Measurements from ENCODE around the gene SLC16A5.

The SLC16A5 gene

DNA sequence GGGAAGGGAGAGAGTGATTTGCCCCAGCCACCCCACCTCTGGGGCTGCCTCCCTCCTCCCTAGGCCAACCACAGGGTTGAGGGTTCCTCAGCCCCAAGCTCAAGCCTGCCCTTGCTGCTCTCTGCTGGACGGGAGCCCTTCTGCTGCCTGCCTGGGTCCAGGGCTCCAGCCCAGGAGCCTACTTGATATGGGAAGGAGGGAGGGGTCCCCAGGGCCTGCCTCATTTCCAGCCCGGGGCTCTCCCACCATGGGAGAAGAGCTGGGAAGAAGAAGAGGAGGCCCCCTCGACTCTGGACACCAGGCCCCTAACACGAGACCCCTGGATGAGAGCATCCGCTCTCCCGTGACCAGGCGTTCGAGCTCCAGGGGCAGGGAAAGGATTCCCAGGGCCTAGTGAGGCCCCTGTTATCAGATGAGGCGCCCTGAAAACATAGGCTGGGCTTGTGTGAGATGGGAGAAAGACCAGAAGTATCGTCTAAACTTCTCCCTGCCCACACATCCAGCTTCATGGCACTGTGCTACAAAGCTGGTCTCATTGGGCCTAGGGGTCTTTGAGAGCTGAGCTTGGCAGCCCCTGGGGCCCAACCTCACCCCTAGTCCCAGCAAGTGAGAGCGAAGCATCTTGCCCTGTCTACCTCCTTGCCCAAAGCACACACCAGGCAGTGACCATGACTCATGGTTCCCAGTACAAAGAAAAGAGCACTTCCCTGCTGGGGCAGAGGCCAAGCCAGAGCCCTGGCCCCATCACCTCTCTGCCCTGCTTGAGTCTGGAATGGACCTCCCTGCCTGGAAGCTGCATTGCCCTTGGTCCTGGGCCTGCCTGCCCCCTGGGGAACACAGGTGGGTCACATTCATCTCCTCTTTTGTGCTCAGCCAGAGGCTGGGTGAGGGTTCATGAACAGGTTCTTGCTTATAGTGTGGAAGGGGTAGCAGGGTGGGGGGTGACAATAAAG lies 987 bp downstream of the SLC16A5 start:
- peak; percentile 38 for DNase-seq

DNA sequence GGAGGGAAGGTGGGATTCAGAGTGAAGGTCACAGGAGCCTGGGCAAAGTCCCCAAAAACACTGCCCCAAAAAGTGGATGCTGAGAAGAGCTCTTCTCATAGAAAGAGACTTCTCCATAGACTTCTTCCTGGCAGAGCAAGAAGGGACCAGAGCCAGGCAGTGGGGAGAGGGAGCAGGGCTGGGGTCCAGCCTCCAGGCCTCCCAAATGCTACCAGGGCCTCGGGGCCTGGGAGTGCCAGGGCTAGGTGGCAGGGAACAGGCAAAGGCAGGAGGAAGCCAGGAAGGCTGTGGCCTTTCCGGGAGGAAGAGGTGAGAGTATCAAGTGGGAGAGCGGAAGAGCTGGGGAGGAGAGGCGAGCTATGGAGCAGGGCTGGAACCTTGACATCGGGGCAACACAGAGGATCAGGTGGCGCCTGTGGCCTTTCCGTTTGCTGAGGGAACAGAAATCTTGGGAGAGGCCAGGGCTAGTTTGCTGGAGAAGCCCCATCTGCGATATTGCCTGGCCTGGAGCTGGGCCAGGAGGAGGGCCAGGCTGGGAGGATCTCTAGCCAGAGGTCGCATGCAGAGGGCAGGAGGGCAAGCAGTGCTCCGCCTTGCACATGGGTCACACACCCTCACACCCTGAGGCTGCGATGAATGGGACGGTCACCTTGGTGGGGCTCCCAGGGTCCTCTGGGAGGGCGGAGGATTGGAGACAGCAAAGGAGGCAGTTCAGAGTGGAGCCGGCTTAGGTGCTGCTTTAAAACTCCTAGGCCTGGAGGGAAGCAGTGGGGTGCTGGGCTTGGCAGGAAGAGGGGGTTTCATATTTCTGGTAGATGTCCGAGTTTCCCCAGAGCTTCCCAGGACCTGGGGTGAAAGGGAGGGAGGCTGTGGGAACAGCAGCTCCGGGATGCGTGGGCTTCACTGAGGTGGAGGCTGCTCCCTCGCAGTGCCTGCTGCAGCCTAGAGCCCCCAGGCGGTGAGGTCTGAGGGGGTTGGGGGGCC lies 3.4 kb downstream of the SLC16A5 start:
- no peak for DNase-seq

DNA sequence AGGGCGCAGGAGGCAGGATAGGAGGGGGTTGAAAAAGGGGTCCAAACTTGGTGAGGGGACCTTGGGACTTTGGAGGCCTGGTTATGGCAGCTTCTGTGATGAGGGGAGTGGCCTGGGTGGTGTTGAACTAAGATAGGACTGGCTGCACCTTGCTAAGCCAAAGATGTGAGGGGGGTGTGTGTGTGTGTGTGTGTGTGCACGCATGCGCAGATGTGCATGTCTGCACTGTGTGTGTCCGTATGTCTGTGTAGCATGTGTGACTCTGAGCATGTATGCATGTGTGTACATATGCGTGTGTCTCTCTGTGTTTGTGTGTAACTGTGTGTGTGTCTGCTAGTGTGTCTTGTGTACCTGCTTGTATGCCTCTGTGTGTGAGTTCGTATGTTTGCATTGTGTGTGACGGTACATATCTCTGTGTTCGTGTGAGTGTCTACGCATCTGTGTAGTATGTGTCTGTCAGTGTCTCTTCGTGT lies 4.1 kb downstream of the SLC16A5 start:
- no peak for DNase-seq

DNA sequence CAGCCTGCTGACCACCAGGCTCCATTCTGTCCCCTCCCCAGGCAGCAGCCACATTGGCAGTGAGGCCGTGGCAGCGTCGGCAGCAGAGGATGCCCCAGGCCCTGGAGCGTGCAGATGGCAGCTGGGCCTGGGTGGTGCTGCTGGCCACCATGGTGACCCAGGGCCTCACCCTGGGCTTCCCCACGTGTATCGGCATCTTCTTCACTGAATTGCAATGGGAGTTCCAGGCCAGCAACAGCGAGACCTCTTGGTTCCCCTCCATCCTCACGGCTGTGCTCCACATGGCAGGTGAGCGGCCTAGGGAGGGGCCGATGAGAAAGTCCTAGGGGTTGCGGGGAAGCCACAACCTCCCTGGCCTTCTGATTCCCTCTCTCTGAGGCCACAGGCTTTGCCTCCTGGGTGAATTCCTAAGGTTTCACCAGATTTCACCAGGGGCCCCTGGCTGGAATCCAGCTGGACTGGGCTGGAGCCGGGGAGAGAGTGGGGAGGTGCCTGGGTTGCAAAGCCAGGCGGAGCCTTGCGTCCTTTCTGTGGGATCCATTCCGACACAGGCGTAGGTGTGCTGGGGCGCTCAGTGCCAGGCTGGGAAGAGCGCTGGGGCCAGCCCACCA lies 5.9 kb downstream of the SLC16A5 start:
- no peak for DNase-seq

DNA sequence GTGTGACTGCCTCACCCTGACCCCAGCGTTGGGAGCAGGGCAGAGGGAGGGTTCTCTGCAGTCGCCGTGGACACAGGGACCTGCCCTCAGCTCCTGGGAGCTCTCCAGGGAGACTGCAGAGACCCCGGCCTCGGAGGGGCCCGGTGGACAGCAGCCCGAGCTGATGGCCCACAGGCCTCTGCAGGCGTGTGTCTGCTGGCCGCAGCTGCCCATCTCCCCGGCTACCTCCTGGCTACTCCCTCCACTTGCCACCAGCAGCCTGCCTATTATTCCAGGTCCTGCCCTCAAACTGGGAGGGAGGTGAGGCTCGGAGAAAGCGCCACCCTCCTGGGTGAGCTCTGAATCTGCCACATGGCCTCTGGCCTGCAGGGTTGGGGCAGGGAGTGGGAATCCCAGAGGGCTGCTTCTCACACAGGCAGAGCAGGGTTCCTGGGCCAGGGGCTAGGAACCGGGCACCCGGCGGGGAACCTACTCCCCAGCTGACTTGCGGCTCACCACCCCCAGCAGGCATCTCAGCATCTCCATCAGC lies 7.2 kb downstream of the SLC16A5 start:
- DNase-seq, result no peak

DNA sequence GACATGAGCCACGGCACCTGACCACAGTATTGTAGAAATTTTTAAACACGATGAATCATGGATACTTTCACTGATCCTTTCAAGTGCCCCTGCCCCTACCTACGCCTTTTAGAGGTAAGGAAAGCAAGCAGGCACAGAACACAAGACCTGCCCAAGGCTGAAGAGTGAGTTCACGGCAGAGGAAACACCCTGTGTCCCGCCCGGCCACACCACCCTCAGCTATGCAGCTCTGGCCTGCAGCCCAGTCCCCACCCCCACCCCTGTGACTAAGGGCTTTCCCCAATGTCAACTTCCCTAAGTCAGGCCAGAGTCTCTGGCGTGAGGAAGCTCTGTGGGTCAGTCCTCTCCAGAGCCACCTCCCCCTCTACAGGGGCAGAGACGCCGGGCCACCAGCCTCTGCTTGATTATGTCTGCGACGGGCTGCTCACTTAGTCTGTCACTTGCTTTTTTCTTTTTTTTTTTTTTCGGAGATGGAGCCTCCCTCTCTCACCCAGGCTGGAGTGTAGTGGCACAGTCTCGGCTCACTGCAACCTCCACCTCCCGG lies 8.4 kb downstream of the SLC16A5 start:
- DNase-seq, result peak; percentile 89

DNA sequence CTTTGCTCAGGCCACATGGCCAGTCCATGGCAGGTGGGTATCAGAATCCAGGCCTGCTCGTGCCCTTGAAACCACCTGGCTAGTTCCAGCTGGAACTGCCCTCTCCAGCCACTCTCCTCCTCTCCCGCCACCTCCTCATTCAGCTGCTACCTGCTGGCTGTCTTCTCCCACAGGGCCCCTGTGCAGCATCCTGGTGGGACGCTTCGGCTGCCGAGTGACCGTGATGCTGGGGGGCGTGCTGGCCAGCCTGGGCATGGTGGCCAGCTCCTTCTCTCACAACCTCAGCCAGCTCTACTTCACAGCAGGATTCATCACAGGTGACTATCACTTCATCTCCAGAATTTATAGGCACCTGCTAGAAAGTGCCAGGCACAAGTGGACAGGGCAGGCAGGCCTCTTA lies 10.1 kb downstream of the SLC16A5 start:
- no peak for DNase-seq

DNA sequence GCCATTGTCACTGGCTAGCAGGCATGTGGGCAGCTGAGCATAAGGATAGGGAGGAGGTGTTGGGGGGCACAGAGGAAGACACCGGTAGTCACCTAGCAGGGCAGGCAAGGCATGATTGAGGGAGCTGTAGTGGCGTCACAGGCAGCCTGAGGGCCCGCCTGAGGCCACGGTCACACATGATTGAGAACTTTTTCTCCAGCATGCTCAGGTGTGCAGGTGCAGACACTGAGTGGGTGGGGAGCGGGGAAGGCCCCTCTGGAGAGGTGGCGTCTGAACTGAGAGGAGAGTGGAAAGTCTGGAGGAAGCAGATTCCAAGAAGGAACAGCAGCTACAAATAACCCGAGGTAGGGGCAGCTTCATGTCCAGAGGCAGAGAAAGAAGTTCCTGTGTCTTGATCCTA lies 11.1 kb downstream of the SLC16A5 start:
- no peak for DNase-seq

DNA sequence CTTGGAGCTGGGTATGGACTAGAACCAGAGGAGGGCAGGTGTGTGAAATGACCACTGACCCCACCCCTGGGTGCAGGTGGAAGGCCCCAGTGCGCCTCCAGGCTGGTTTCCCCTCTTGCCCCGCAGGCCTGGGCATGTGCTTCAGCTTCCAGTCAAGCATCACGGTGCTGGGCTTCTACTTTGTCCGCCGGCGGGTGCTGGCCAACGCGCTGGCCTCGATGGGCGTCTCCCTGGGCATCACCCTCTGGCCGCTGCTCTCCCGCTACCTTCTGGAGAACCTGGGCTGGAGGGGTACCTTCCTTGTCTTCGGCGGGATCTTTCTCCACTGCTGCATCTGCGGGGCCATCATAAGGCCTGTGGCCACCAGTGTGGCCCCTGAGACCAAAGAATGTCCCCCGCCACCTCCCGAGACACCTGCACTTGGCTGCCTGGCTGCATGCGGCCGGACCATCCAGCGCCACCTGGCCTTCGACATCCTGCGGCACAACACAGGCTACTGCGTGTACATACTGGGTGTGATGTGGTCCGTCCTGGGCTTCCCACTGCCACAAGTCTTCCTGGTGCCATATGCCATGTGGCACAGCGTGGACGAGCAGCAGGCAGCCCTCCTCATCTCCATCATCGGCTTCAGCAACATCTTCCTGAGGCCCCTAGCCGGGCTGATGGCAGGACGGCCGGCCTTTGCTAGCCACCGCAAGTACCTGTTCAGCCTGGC lies 12.3 kb downstream of the SLC16A5 start:
- DNase-seq, result no peak

DNA sequence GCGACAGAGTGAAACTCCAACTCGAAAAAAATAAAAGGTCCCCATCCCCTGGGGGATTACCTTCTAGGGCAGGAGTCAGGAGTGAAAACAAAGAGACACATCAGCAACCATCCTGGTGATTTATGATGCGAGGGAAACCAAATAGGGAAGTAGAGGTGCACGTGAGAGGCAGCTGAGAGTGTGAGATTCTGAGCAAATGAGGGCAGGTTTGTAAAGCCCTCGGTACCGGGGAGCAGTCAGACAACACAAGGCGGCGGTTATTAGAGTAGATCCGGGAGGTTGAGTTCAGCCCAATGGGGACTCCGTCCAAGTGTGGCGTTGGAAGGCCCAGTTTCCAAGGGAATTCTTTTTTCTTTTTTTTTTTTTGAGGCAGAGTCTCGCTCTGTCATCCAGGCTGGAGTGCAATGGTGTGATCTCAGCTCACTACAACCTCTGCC lies 14.6 kb downstream of the SLC16A5 start:
- peak; percentile 71 for DNase-seq

DNA sequence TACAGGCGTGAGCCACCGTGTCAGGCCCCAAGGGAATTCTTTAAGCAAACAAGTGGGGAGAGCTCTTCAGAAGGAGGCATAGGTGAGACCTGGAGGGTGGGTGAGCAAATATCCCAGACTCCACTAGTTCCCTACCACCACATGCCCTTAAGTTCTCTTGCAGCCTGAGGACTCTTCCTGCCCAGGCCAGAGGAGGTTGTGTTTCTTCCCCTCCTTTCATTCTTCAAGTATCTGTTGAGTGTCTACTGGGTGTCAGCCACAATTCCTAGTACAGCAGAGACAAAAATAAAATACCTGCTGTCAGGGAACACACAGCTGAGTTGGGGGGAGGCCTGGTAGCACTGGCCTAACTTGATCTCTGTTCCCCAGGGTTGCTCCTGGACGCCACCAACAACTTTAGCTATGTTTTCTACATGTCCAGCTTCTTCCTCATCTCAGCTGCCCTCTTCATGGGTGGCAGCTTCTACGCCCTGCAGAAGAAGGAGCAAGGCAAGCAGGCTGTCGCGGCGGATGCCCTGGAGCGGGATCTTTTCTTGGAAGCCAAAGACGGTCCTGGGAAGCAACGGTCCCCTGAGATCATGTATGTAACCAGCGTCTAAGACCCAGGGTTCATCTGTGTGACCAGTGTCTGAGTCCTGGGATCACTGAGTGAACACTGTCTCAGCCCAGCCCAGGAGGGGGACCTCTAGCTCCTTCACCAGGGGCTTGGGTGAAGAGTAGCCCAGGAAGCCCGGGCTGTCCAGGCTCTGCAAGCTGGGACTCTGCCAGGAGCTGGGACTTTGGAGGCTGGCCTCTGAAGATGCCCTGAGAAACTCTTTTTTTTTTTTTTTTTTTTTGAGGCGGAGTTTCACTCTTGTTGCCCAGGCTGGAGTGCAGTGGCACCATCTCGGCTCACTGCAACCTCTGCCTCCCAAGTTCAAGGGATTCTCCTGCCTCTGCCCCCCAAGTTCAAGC lies 16.1 kb downstream of the SLC16A5 start:
- DNase-seq, result no peak

DNA sequence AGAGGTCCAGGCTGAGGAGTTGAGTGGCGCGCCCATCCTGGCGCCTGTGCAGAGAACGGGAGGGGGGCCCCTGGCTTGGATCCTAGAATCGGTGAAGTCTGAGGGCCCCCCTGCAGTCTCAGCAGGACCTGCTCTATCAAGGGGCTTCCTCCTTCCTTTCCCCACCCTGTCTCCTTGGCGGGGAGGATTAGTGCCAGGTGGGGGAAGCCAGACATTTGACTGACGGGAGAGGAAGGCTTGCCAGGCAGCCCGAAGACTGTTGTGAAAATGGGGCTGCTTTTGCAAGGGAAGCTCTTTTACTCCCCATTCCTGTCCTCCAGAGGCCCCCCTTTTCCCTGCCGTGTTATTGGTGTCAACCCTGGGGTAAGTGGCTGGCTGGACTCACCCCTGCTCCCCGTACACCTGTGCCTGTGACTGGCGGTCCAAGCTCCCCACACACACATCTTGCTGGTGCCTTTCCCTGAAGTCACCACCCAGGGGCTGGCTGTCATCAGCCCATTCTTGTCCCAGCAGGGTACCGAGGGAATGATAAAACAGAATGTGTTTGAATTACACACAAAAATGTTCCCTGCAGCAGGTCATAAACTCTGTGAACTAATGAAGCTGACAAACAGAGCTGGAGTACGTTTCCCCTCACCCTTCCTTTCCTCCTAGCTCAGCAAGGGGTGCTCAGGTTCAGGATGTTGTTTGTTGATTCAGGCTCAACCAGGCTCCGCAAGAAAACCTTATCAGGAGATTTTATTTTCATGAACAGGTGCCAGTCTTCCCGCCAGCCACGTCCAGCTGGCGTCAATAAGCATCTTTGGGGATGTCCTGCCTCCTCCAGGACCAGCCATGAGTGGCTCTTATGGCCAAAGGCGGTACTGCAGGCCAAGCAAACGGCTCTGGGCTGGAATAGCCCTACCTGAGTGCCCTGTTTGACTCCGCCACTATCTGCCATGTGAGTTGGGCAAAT lies 17.6 kb downstream of the SLC16A5 start:
- DNase-seq, result no peak

DNA sequence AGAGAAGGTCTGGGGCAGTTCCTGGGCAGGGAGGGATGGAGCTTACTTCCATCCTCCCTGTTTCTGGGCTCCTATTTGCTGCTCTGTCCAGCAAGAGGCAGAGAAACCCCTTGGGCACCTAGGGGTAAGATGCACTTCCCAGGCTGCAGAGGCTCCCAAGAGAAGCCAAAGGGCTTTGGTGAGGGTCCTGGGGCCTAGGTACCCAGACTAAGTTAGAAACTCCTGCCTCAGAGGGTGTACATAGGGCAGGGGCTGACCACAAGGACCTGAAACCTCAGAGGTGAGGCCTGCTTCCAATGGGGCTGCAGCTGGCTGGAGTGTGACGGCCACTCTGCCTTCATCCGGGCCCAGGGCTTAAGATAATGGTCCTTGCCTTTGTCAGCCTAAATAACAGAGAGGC lies 20.4 kb downstream of the SLC16A5 start:
- no peak for DNase-seq

DNA sequence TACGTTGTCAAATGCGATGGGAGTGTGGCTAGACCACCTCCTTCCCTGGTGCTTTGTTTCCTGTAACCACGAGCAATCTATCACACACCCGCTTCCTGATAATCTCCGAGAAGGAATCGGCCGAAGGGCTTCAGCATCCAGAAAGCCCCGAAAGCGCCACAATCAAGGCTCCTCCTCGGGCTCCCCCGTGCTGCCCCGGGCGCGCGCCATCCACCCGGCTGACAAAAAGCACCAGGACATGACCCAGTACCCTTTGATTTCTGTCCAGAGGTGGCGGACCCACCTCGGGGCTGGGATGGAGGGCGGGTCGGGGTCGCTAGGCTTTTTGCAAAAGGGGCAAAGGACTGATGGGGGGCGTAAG lies 21.3 kb downstream of the SLC16A5 start:
- DNase-seq, result no peak

DNA sequence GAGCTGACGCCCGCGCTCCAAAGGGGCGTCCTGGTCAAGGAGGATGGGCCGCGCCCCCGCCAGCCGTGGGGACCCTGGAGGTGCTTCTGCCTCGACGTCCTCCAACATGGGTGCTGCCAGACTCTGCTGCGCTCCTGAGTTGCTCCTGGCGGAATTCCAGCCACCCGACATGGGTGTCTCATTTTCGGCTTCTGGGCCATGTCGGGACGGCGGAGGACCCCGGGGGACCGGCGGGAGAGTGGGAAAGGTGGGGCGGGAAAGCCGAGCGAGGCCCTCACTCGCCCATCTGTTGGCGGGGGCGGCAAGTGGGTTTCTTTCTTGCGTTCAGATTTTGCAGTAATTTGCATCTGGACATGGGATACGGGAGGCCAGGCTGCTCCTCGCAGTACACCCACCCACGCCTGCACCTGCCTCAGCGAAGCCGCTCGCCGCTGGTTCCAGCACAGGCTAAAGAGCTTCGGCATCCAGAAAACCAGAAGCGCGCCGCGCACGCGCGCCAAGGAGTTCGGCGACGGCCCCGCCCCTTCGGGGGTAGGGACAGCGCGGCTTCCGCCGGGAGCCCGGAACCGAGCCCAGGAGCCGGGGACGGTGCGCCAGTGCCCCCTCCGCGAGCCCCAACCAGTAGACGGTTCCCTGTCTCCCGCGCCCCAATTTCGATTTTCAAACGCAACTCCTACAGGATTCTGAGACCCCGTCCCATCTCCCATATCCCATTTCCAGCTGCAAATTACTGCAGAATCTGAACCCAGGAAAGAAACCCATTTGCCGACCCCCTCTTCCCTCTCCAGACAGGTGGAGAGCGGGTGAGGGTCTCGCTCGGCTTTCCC lies 21.9 kb downstream of the SLC16A5 start, which contains the start of gene ARMC7:
TSS of gene ARMC7 (plus strand) at position 563 of the 827 bp plus-strand sequence. CDS start 320 bp downstream, outside the sequence.
- DNase-seq, result peak; percentile 82

DNA sequence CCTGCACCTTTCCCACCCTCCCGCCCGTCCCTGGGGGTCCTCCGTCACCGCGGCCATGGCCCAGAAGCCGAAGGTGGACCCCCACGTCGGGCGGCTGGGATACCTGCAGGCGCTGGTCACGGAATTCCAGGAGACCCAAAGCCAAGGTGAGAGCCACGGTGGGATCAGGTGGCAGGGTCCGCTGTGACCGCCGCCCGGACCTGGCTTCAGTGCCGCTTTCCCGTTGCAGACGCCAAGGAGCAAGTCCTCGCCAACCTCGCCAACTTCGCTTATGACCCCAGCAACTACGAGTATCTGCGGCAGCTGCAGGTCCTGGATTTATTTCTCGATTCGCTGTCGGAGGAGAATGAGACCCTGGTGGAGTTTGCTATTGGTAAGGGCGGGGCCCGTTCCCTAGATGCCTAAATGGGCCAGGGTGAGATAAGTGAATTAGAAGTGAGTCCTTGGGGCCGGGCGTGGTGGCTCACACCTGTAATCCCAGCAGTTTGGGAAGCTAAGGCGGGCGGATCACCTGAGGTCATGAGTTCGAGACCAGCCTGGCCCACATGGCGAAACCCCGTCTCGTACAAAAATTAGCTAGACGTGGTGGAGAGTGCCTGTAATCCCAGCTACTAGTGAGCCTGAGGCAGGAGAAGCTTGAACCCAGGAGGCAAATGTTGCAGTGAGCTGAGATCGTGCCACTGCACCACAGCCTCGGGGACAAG lies 22.6 kb downstream of the SLC16A5 start:
- DNase-seq, result no peak

DNA sequence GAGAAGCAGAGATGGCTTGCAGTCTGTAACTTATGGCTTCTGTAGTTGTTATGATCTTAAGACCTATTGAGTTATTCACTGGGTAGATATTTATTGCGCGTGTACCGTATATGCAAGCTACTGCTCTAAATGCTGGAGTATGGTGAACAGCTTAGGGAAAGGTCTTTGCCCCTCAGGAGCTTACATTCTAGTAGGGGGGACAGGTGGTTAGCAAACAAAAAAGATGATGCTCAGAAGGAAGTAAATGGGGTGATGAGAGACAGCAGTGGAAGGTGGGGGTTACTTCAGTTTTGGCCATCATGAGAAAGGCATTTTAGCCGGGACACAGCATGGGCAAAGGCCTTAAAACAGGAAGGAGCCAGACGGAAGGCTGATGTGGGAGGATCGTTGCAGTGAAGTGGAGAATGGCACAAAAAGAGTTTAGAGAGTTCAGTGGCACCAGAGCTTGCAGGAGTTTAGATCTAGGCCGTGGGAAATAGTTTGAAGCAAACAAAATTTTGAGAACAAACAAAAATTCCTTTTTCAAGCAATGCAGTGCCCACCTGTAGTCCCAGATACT lies 24.1 kb downstream of the SLC16A5 start:
- no peak for DNase-seq
